Measurements from ENCODE around the gene TMEM39B. TPM values are rescaled to one million over a fixed set of nuclear protein-coding genes. Genes with fewer than 3 reads are reported as not detected.
"Not testable (repeated sequence)": the region's sequence is repeated elsewhere in the genome, so short reads cannot be mapped to it uniquely, and the experiment has no call there.

The TMEM39B gene
- total RNA-seq, 4 donors from 2014 or later, result 6.0 to 7.9 (median 6.9) TPM

DNA sequence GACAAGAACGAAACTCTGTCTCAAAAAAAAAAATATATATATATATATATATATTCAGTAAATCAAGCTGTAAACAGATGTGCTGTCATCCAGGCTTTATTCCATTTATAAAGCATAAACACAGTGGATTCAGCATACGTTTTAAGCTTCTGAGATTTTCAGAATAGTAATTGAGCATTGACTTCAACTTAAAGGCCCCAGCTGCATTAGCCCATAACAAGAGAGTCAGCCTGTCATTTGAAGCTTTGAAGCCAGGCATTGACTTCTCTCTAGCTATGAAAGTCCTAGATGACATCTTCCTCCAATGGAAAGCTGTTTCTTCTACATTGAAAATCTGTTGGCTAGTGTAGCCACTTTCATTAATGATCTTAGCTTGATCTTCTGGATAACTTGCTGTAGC, 41.7 kb downstream of the TMEM39B start:
- WGBS, result 69% methylated on average over 2 of the region's 2 CpGs
- no peaks in the 10 kb centered on the region for H3K27me3 ChIP-seq
- no peaks in the 10 kb centered on the region for H3K9me3 ChIP-seq
- no peaks in the 10 kb centered on the region for H3K36me3 ChIP-seq
- DNase-seq (ENCODE audit: low spot score in 2 of 2), result no peak
- no peak overlapping the region for H3K4me3 ChIP-seq
- no peak overlapping the region for H3K27ac ChIP-seq
- TF ChIP-seq POLR2A (IDR thresholded peaks at IDR 0.05) (no peak), EP300 (IDR thresholded peaks at IDR 0.05) (no peak), POLR2AphosphoS5 (IDR thresholded peaks at IDR 0.05) (no peak)
- TF ChIP-seq, protein P1, sequence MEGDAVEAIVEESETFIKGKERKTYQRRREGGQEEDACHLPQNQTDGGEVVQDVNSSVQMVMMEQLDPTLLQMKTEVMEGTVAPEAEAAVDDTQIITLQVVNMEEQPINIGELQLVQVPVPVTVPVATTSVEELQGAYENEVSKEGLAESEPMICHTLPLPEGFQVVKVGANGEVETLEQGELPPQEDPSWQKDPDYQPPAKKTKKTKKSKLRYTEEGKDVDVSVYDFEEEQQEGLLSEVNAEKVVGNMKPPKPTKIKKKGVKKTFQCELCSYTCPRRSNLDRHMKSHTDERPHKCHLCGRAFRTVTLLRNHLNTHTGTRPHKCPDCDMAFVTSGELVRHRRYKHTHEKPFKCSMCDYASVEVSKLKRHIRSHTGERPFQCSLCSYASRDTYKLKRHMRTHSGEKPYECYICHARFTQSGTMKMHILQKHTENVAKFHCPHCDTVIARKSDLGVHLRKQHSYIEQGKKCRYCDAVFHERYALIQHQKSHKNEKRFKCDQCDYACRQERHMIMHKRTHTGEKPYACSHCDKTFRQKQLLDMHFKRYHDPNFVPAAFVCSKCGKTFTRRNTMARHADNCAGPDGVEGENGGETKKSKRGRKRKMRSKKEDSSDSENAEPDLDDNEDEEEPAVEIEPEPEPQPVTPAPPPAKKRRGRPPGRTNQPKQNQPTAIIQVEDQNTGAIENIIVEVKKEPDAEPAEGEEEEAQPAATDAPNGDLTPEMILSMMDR (IDR thresholded peaks at IDR 0.05), result no peak
- peaks cover 55% of the 10 kb centered on the region for H3K4me1 ChIP-seq

DNA sequence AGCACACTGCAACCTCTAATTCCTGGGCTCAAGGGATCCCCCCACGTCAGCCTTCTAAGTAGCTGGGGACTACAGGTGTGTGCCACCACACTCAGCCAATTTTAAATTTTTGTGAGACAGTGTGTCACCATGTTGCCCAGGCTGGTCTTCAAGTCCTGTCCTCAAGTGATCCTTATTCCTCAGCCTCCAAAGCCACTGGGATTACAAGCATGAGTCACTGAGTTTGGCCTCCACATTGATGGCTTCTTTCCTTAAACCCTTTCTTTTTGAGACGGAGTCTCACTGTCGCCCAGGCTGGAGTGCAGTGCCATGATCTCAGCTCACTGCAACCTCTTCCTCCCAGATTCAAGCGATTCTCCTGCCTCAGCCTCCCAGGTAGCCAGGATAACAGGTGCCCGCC, 42.8 kb downstream of the TMEM39B start:
- H3K36me3 ChIP-seq, result no peaks in the 10 kb centered on the region
- H3K4me1 ChIP-seq, result peaks cover 46% of the 10 kb centered on the region
- 82% methylated on average over 5 of the region's 5 CpGs for WGBS
- DNase-seq (ENCODE audit: low spot score in 2 of 2), result no peak
- H3K27me3 ChIP-seq, result no peaks in the 10 kb centered on the region
- H3K27ac ChIP-seq, result no peak overlapping the region
- H3K9me3 ChIP-seq, result no peaks in the 10 kb centered on the region
- H3K4me3 ChIP-seq, result no peak overlapping the region
- TF ChIP-seq POLR2A (IDR thresholded peaks at IDR 0.05) (no peak), EP300 (IDR thresholded peaks at IDR 0.05) (no peak), POLR2AphosphoS5 (IDR thresholded peaks at IDR 0.05) (no peak)

DNA sequence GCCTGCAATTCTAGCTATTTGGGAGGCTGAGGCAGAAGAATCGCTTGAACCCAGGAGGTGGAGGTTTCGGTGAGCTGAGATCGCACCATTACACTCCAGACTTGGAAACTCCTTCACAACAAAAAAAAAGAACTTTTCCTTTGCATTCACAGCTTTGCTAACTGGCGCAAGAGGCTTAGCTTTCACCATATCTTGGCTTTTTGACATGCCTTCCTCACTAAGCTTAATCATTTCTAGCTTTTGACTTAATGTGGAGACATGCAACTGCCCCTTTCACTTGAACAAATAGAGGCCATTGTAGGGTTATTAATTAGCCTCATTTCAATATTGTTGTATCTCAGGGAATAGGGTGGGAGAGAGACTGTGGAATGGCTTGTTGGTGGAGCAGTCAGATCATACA, 43.8 kb downstream of the TMEM39B start:
- TF ChIP-seq POLR2AphosphoS5 (IDR thresholded peaks at IDR 0.05) (no peak), EP300 (IDR thresholded peaks at IDR 0.05) (no peak), POLR2A (IDR thresholded peaks at IDR 0.05) (no peak)
- TF ChIP-seq, protein P1 (IDR thresholded peaks at IDR 0.05), result no peak
- H3K27ac ChIP-seq, result no peak overlapping the region
- 94% methylated on average over 4 of the region's 4 CpGs for WGBS

DNA sequence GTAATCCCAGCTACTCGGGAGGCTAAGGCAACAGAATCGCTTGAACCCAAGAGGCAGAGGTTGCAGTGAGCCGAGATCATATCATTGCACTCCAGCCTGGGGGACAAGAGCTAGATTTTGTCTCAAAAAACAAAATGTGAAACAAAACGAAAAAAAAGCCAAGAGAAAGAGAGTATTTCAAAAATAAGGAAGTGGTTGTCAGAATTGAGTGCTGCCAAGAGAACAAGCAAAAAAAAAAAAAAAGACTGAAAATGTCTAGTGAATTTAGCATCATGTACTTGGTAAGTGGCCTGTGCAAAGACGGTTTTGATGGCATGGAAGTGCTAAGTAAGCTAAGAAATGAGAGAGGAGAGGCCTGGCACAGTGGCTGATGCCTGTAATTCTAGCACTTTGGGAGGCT, 49.4 kb downstream of the TMEM39B start:
- H3K36me3 ChIP-seq, result no peaks in the 10 kb centered on the region
- TF ChIP-seq EP300 (IDR thresholded peaks at IDR 0.05) (no peak), POLR2AphosphoS5 (IDR thresholded peaks at IDR 0.05) (no peak)
- DNase-seq (ENCODE audit: low spot score in 2 of 2), result no peak
- peaks cover 23% of the 10 kb centered on the region for H3K4me1 ChIP-seq
- no peak overlapping the region for H3K4me3 ChIP-seq
- H3K27ac ChIP-seq, result no peak overlapping the region
- WGBS, result 49% methylated on average over 5 of the region's 5 CpGs
- no peaks in the 10 kb centered on the region for H3K9me3 ChIP-seq
- no peaks in the 10 kb centered on the region for H3K27me3 ChIP-seq

More for the DNA sequence above, 43.8 kb downstream of the TMEM39B start:
- Histone ChIP-seq H3K27me3 (no peaks in the 10 kb centered on the region), H3K4me3 (no peak overlapping the region), H3K4me1 (peaks cover 45% of the 10 kb centered on the region), H3K36me3 (no peaks in the 10 kb centered on the region), H3K9me3 (no peaks in the 10 kb centered on the region)
- DNase-seq (ENCODE audit: low spot score in 2 of 2), result no peak

DNA sequence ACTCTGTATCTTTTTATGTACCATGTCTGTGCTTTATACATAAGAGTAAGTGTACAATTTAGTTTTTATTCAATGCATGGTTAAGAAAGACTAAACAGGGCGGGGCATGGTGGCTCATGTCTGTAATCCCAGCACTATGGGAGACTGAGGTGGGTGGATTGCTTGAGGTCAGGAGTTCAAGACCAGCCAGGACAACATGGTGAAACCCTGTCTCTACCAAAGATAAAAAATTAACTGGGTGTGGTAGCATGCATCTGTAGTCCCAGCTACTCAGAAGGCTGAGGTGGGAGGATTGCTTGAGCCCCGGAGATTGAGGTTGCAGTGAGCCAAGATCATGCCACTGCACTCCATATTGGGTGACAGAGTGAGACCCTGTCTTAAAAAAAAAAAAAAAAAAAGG, 50.6 kb downstream of the TMEM39B start:
- not testable (repeated sequence) for H3K36me3 ChIP-seq; H3K27ac ChIP-seq; H3K9me3 ChIP-seq; H3K4me3 ChIP-seq; H3K27me3 ChIP-seq; DNase-seq (ENCODE audit: low spot score in 2 of 2)
- peaks cover 23% of the 10 kb centered on the region for H3K4me1 ChIP-seq
- WGBS, result 92% methylated on average over 2 of the region's 2 CpGs

DNA sequence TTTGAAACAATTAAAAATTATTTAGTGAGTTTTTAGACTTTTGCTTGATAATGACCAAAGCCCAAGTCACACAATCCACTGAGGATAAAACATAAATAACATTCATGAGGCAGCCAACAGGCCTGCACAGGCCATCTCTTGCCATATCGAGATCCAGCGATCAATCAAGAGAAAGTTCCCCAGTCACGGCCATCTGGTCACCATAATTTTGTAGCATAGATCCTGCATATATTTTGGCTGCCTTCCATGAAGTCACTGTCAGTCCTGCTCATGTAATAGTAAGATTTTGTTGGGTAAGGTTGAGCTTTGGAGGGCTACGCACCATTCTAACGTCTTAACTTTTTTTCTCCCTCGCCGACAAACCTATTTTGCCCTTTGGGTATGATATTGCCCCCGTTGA, 52.6 kb downstream of the TMEM39B start:
- no peaks in the 10 kb centered on the region for H3K27me3 ChIP-seq
- no peak for DNase-seq (ENCODE audit: low spot score in 2 of 2)
- no peaks in the 10 kb centered on the region for H3K36me3 ChIP-seq
- H3K4me1 ChIP-seq, result peaks cover 28% of the 10 kb centered on the region
- 67% methylated on average over 8 of the region's 8 CpGs for WGBS
- TF ChIP-seq POLR2AphosphoS5 (IDR thresholded peaks at IDR 0.05) (no peak), EP300 (IDR thresholded peaks at IDR 0.05) (no peak), POLR2A (IDR thresholded peaks at IDR 0.05) (no peak)
- TF ChIP-seq, protein P1 (IDR thresholded peaks at IDR 0.05), result no peak
- H3K4me3 ChIP-seq, result no peak overlapping the region
- no peaks in the 10 kb centered on the region for H3K9me3 ChIP-seq
- no peak overlapping the region for H3K27ac ChIP-seq

DNA sequence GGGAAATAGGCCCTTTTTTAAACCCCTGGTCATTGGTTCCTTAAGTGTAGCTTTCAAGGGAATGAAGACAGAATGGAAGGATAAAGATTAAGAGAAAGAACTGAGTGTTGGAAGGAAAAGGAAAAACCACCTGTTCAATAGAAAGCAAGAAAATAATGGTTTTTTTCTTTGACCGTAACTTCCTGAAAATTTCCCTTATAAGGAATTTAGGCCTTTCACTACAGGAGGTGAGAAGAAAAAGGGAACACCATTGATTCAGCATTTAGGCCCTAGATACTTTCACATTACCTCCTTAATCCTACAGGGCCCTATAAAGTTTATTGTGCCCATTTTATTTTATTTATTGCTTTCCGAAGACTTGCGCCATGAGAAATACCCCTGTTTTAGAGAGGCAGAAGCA, 54.0 kb downstream of the TMEM39B start:
- H3K27ac ChIP-seq, result no peak overlapping the region
- TF ChIP-seq, protein P1 (IDR thresholded peaks at IDR 0.05), result no peak
- no peak for TF ChIP-seq POLR2AphosphoS5 (IDR thresholded peaks at IDR 0.05)
- TF ChIP-seq POLR2A (IDR thresholded peaks at IDR 0.05), result no peak
- TF ChIP-seq EP300 (IDR thresholded peaks at IDR 0.05), result no peak
- H3K36me3 ChIP-seq, result no peaks in the 10 kb centered on the region
- H3K27me3 ChIP-seq, result no peaks in the 10 kb centered on the region
- H3K9me3 ChIP-seq, result no peaks in the 10 kb centered on the region
- peaks cover 17% of the 10 kb centered on the region for H3K4me1 ChIP-seq
- DNase-seq (ENCODE audit: low spot score in 2 of 2), result no peak
- 97% methylated on average over 3 of the region's 3 CpGs for WGBS
- H3K4me3 ChIP-seq, result no peak overlapping the region

Measured in suprapubic skin (tissue), 4 donors.